Esophagus muscularis mucosa (tissue), 4 donors: ENCODE data around the gene CUX1. TPM values are rescaled to one million over a fixed set of nuclear protein-coding genes. Genes with fewer than 3 reads are reported as not detected.

ENCODE experiments used
- DNase-seq: peaks from one replicate; pipeline ENCODE4 v3.0.0-alpha.2; 2017; ENCODE audit errors: extremely low spot score
- H3K27ac ChIP-seq, 4 donors: fragments of 200-600 bp; sonication (generic); replicated peaks in 1 of 4; 1 replicate in 3 of 4; 2 replicates in 1 of 4; pipeline ENCODE4 v1.5.1; 2016 to 2019; ENCODE audit warnings: mild to moderate bottlenecking in 1 of 4
- H3K27me3 ChIP-seq, 4 donors: fragments of 200-600 bp; sonication (generic); one replicate each; pipeline versions ENCODE4 v1.5.1 to v1.6.0; 2016 to 2019
- H3K36me3 ChIP-seq, 4 donors: fragments of 200-600 bp; sonication (generic); one replicate each; pipeline ENCODE4 v1.5.1; 2016 to 2019
- H3K4me1 ChIP-seq, 4 donors: fragments of 200-600 bp; sonication (generic); one replicate each; pipeline ENCODE4 v1.5.1; 2016 to 2019
- H3K4me3 ChIP-seq, 4 donors: fragments of 200-600 bp; sonication (generic); 1 replicate in 2 of 4; 2 replicates in 2 of 4; pipeline ENCODE4 v1.5.1; 2016 to 2019; ENCODE audit warnings: mild to moderate bottlenecking in 4 of 4, moderate library complexity in 1 of 4
- H3K9me3 ChIP-seq, 4 donors: fragments of 200-600 bp; sonication (generic); 1 replicate in 3 of 4; 2 replicates in 1 of 4; pipeline ENCODE4 v1.5.1; 2016 to 2019
- EP300 ChIP-seq: sonication (generic); formaldehyde crosslinking; IDR thresholded peaks from one replicate; pipeline ENCODE4 v1.6.1; 2017; ENCODE audit warnings: antibody characterized with exemption
- POLR2A ChIP-seq: fragments of 450-650 bp; IDR thresholded peaks from one replicate; pipeline ENCODE4 v1.6.1; 2017; ENCODE audit warnings: antibody characterized with exemption, moderate library complexity, mild to moderate bottlenecking, low read depth
- POLR2AphosphoS5 ChIP-seq, 2 donors: sonication (generic); formaldehyde crosslinking; IDR thresholded peaks; one replicate each; pipeline ENCODE4 v1.6.1; 2017; ENCODE audit warnings: antibody characterized with exemption in 2 of 2
- WGBS: methylation state at CpG from one replicate; pipeline ENCODE4 v1.1.5; 2018; 5-methylcytosine and 5-hydroxymethylcytosine counted together
- intact Hi-C: fragments of 100-400 bp; cut with DNase I; formaldehyde crosslinking; loops from one replicate; pipeline ENCODE4 v1.15.1; 2023
- total RNA-seq, 4 donors: library from RNA; depleted of rRNA; stranded (reverse); fragments of >200 nt; gene quantifications; one replicate each; pipeline versions ENCODE4 v1.1.0 to v1.2.1, GENCODE V29; 2016
- TF ChIP-seq, protein P1 (sequence below), 3 experiments: fragments of 200-600 bp in 2 of 3; fragments of 450-650 bp in 1 of 3; sonication (generic) in 2 of 3; IDR thresholded peaks; one replicate each; pipeline ENCODE4 v1.5.1; 2017 to 2019; ENCODE audit warnings: antibody characterized with exemption in 3 of 3, mild to moderate bottlenecking in 2 of 3, moderate library complexity in 1 of 3

Gene CUX1
- total RNA-seq, 4 donors from 2014 or later, result 61.5 to 136 (median 92.3) TPM

DNA sequence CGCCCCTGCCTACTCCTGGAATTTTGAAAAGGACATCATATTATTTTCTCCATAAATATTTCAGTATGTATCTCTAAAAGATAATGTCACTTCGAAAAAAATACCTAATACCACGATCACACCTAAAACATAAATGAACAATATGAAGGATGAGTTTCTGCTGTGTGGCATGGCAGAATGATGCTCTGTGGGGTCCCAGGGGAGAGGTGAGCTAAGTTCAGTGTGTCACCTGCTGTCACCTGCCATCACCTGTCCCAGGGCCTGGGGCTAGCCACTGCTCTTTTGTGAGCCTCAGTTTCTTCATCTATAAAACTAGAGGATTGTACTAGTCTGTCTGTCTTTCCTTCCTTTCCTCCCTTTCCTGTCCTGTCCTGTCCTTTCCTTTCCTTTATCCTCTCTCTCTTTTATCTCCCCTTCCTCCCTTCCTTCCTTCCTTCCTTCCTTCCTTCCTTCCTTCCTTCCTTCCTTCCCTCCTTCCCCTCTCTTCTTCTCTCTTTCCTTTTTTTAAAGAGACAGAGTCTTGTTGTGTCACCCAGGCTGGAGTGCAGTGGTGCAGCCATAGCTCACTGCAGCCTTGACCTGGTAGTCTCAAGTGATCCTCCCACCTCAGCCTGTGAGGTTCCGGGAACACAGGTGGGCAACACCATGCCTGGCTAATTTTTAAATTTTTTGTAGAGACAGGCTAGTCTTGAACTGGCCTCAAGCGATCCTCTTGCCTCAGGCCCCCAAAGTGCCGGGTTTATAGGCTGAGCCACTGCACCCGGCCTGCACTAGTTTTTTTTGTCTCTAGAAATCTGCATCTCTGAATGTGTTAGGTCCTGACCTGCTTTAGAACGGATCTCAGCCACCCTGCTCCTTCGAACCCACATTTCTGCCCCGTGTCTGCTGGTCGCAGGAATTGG lies 43.1 kb downstream of the CUX1 start:
- H3K27me3 ChIP-seq, result no peaks in the 10 kb centered on the region
- H3K4me1 ChIP-seq, result peaks cover 56 to 66% (median 56%) of the 10 kb centered on the region in 4 donors
- no peak for DNase-seq
- peak overlapping the region; percentile 63 to 87 (median 82) for H3K27ac ChIP-seq
- intact Hi-C loops, result no loop called here
- TF ChIP-seq POLR2AphosphoS5 (IDR thresholded peaks at IDR 0.05), result no peak
- TF ChIP-seq EP300, result no peak
- TF ChIP-seq POLR2A, result no peak
- TF ChIP-seq, protein P1, sequence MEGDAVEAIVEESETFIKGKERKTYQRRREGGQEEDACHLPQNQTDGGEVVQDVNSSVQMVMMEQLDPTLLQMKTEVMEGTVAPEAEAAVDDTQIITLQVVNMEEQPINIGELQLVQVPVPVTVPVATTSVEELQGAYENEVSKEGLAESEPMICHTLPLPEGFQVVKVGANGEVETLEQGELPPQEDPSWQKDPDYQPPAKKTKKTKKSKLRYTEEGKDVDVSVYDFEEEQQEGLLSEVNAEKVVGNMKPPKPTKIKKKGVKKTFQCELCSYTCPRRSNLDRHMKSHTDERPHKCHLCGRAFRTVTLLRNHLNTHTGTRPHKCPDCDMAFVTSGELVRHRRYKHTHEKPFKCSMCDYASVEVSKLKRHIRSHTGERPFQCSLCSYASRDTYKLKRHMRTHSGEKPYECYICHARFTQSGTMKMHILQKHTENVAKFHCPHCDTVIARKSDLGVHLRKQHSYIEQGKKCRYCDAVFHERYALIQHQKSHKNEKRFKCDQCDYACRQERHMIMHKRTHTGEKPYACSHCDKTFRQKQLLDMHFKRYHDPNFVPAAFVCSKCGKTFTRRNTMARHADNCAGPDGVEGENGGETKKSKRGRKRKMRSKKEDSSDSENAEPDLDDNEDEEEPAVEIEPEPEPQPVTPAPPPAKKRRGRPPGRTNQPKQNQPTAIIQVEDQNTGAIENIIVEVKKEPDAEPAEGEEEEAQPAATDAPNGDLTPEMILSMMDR (IDR thresholded peaks at IDR 0.05), result no peak
- WGBS, result 87% methylated on average over 11 of the region's 11 CpGs
- H3K9me3 ChIP-seq, result no peaks in the 10 kb centered on the region
- no peaks in the 10 kb centered on the region for H3K36me3 ChIP-seq
- H3K4me3 ChIP-seq, result no peak overlapping the region

DNA sequence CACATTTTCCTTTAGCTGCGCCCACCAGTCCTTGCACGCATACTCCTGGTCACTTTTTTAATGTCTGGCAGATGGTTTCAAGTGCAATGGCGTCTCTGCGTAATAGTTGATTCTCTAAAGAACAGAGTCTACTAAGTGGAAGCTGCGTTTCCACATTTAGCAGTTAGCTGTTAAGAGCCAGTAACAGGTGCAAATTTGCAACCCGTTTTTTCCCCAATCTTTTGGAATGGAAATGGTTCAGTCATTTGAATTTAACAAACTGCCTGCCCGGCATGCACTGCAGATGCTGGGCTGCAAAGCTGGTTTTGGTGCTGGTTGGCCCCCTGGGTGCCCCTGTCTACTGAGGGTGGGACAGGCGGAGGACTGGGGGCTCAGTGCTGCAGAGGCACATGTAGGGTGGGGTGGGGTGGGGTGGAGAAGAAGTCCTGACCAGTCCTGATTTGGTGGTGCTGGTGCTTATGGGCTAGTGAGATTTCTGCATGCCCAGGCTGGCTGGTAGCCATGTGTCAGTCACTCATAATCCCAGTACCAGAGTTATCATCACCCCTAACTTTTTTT lies 43.9 kb downstream of the CUX1 start:
- TF ChIP-seq POLR2A, result no peak
- TF ChIP-seq EP300, result no peak
- WGBS, result 89% methylated on average over 7 of the region's 8 CpGs
- Histone ChIP-seq H3K4me3 (no peak overlapping the region), H3K9me3 (no peaks in the 10 kb centered on the region), H3K27me3 (no peaks in the 10 kb centered on the region), H3K4me1 (peaks cover 49 to 59% (median 49%) of the 10 kb centered on the region in 4 donors), H3K36me3 (no peaks in the 10 kb centered on the region), H3K27ac (no peak overlapping the region)
- intact Hi-C loops, result no loop called here
- no peak for DNase-seq

DNA sequence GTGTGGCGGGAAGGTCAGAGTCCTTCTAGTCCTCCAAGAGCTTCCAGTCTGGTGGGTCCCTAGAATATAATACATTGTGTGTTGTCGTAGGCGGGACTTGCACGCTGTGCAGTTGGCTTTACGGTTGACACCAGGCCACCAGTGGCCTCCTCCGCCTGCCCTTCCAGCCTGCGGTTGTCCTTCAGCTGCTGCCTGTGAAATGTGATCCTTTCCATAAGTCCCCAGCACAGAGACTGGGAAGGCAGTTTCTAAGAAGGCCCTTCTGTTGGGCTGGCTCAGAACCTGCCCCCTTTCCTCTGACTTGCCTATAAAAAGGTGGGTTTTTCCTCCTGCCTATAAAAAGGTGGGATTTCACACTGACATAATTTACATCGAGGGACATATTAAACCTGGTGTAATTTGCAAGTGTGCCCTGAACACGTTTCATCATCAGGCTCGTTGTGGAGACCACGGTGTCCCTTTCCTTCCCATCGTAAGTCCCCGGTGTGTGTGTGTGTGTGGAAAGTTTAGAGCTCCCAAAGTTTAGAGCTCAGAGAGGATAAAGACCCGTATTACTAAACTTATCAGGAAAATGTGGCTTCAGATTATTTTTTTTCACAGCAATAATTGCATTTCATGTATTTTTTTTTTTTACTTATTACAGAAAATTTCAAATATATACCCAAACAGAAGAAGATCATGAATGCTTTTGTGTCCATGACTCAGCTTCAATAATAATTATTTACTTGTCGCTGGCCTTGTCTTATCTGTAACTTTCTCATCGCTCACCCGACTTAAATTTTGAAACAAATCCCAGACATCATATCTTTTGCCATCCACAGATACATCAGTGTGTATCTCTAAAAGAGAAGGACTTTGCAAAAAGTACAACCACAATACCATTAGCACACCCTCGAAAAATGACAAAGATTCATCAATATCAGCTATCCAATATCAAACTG lies 45.1 kb downstream of the CUX1 start:
- TF ChIP-seq POLR2A (no peak), POLR2AphosphoS5 (IDR thresholded peaks at IDR 0.05) (no peak), EP300 (no peak)
- TF ChIP-seq, protein P1 (IDR thresholded peaks at IDR 0.05), result no peak
- DNase-seq, result no peak
- Histone ChIP-seq H3K4me3 (no peak overlapping the region), H3K4me1 (peaks cover 36 to 49% (median 42%) of the 10 kb centered on the region in 4 donors), H3K9me3 (no peaks in the 10 kb centered on the region), H3K27me3 (no peaks in the 10 kb centered on the region), H3K27ac (no peak overlapping the region), H3K36me3 (no peaks in the 10 kb centered on the region)
- intact Hi-C loops, result no loop called here
- 89% methylated on average over 18 of the region's 18 CpGs for WGBS

DNA sequence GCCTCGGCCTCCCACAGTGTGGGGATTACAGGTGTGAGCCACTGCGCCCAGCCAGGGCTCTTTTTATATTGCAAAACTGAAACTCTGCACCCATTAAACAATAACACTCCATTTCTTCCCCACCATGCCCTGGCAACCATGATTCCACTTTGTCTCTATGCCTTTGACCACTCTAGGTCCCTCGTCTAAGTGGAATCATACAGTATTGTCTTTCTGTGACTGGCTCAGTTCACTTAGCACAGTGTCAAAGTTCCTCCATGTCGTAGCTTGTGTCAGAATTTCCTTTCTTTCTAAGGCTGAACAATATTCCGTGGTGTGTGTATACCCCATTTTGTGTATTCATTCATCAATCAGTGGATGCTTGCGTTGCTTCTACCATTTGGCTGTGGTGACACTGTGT lies 46.2 kb downstream of the CUX1 start:
- Histone ChIP-seq H3K9me3 (no peaks in the 10 kb centered on the region), H3K36me3 (no peaks in the 10 kb centered on the region), H3K27ac (no peak overlapping the region), H3K4me1 (peaks cover 35 to 46% (median 40%) of the 10 kb centered on the region in 4 donors), H3K27me3 (no peaks in the 10 kb centered on the region), H3K4me3 (no peak overlapping the region)
- DNase-seq, result no peak
- intact Hi-C loops, result no loop called here
- TF ChIP-seq POLR2A (no peak), EP300 (no peak), POLR2AphosphoS5 (IDR thresholded peaks at IDR 0.05) (no peak)
- TF ChIP-seq, protein P1 (IDR thresholded peaks at IDR 0.05), result no peak
- 96% methylated on average over 6 of the region's 6 CpGs for WGBS
